HepG2 (cell line): ENCODE measurements around the gene NKX6-1. TPM values are rescaled to one million over a fixed set of nuclear protein-coding genes. Genes with fewer than 3 reads are reported as not detected.

Experiments
- ATAC-seq: fragments of 200-7000 bp; cut with Tn5 transposase; 3 replicates; pipeline ENCODE4 v1.9.1; 2020; ENCODE audit warnings: mild to moderate bottlenecking, moderate library complexity
- BruUV-seq: library from RNA; stranded (reverse); fragments of 400-500 nt; replicated peaks from 2 replicates; lab custom pipeline; 2021; lab: Mats Ljungman, UMichigan
- CTCF ChIA-PET: fragments of 300-600 bp; formaldehyde crosslinking; extraction: SDS; loops from one replicate; lab custom pipeline; 2021; ENCODE audit warnings: low total read pairs, inconsistent platforms, low intra/inter-chr PET ratio; lab: Yijun Ruan, JAX
- POLR2A ChIA-PET: fragments of 350-600 bp; sonication (Branson Sonifier 250); formaldehyde crosslinking; loops from one replicate; lab custom pipeline; 2020; ENCODE audit warnings: antibody characterized with exemption, inconsistent platforms; lab: Yijun Ruan, JAX
- DNase-seq: peaks from one replicate; pipeline ENCODE4 v3.0.0-alpha.2; 2015; ENCODE audit warnings: low spot score
- FAIRE-seq: peaks from 3 replicates; lab custom pipeline; 2011; peaks lifted over from hg19 to GRCh38; lab: Jason Lieb, UNC
- H2AFZ ChIP-seq: one replicate; pipeline ENCODE4 v1.6.1; 2011; ENCODE audit warnings: low read length, inconsistent platforms
- H3K27ac ChIP-seq: fragments of 300-600 bp; 3 replicates; pipeline ENCODE4 v1.8.0; 2011; ENCODE audit warnings: mixed run types, mild to moderate bottlenecking, mixed read lengths, low read length, inconsistent platforms; ENCODE audit not compliant: insufficient read depth; ENCODE audit errors: extremely low read length
- H3K27me3 ChIP-seq, 2 experiments: fragments of 200-600 bp in 1 of 2; 2 replicates in 1 of 2; 3 replicates in 1 of 2; pipeline versions ENCODE4 v1.6.0 to v1.8.0; 2011; ENCODE audit warnings: low read length in 2 of 2, mild to moderate bottlenecking in 2 of 2, moderate library complexity in 2 of 2, inconsistent platforms in 1 of 2; ENCODE audit not compliant: insufficient read depth in 2 of 2, control insufficient read depth in 1 of 2
- H3K36me3 ChIP-seq, 2 experiments: fragments of 200-600 bp in 1 of 2; replicated peaks in 1 of 2; 2 replicates in 1 of 2; 3 replicates in 1 of 2; pipeline versions ENCODE4 v1.5.1 to v1.8.0; 2011; ENCODE audit warnings: low read length in 2 of 2, inconsistent platforms in 1 of 2; ENCODE audit not compliant: insufficient read depth in 2 of 2, control insufficient read depth in 1 of 2
- H3K4me1 ChIP-seq: 2 replicates; pipeline ENCODE4 v1.5.1; 2012; ENCODE audit warnings: low read length, inconsistent platforms; ENCODE audit not compliant: insufficient read depth
- H3K4me2 ChIP-seq: 2 replicates; pipeline ENCODE4 v1.6.0; 2011; ENCODE audit warnings: low read depth, low read length, inconsistent platforms
- H3K4me3 ChIP-seq, 3 experiments: fragments of 200-600 bp in 1 of 3; sonication (generic), shearing (Covaris generic) in 1 of 3; replicated peaks in 1 of 3; 2 replicates each; pipeline ENCODE4 v1.5.1; 2011 to 2016; ENCODE audit warnings: low read length in 3 of 3, inconsistent platforms in 2 of 3, low read depth in 2 of 3, mild to moderate bottlenecking in 2 of 3, control low read depth in 1 of 3, mixed read lengths in 1 of 3; ENCODE audit not compliant: insufficient read depth in 1 of 3
- H3K79me2 ChIP-seq: one replicate; pipeline ENCODE4 v1.6.1; 2011; ENCODE audit warnings: low read length, inconsistent platforms; ENCODE audit not compliant: insufficient read depth
- H3K9ac ChIP-seq: 2 replicates; pipeline ENCODE4 v1.6.0; 2011; ENCODE audit warnings: mild to moderate bottlenecking, low read depth, low read length, inconsistent platforms; ENCODE audit not compliant: insufficient read depth
- H3K9me3 ChIP-seq: 2 replicates; pipeline ENCODE4 v1.5.1; 2012; ENCODE audit warnings: mild to moderate bottlenecking, low read length
- H4K20me1 ChIP-seq: 2 replicates; pipeline ENCODE4 v1.6.0; 2011; ENCODE audit warnings: inconsistent platforms, mild to moderate bottlenecking, low read length, moderate library complexity; ENCODE audit not compliant: insufficient read depth
- ARNTL ChIP-seq: sonication (generic); formaldehyde crosslinking; IDR thresholded peaks from 2 replicates; pipeline ENCODE4 v1.4.0; 2020; ENCODE audit warnings: mild to moderate bottlenecking, missing genetic modification reagents
- HNRNPL ChIP-seq: fragments of 200-400 bp; formaldehyde crosslinking; IDR thresholded peaks from 2 replicates; pipeline ENCODE4 v1.6.1; 2017; ENCODE audit warnings: mild to moderate bottlenecking, low read depth, low read length
- IKZF1 ChIP-seq: fragments of 450-650 bp; IDR thresholded peaks from 2 replicates; pipeline ENCODE4 v1.7.1; 2016
- IRX3 ChIP-seq: sonication (generic); formaldehyde crosslinking; IDR thresholded peaks from 2 replicates; pipeline ENCODE4 v1.8.1; 2023; ENCODE audit warnings: mild to moderate bottlenecking, low read depth, missing genetic modification reagents, borderline replicate concordance
- MBNL3 ChIP-seq: fragments of 250-450 bp; sonication (Bioruptor Pico); conservative IDR thresholded peaks from 2 replicates; pipeline ENCODE4 v1.8.0; 2022; ENCODE audit warnings: mild to moderate bottlenecking, inconsistent platforms
- RARA ChIP-seq: IDR thresholded peaks from 2 replicates; pipeline ENCODE4 v1.6.1; 2016; ENCODE audit warnings: missing genetic modification reagents, missing compliant biosample characterization
- RARG ChIP-seq: sonication (generic); formaldehyde crosslinking; IDR thresholded peaks from 2 replicates; pipeline ENCODE4 v1.4.0; 2020; ENCODE audit warnings: low read depth, mild to moderate bottlenecking, missing genetic modification reagents
- TFAP4 ChIP-seq: sonication (generic); IDR thresholded peaks from 2 replicates; pipeline ENCODE4 v1.6.1; 2016; ENCODE audit warnings: low read depth, borderline replicate concordance
- ZBTB7B ChIP-seq: sonication (generic); formaldehyde crosslinking; IDR thresholded peaks from 2 replicates; pipeline ENCODE4 v1.4.0; 2020; ENCODE audit warnings: missing genetic modification reagents
- ZNF17 ChIP-seq: sonication (generic); formaldehyde crosslinking; IDR thresholded peaks from 2 replicates; pipeline ENCODE4 v1.5.0; 2020; ENCODE audit warnings: mild to moderate bottlenecking, missing genetic modification reagents
- ZNF225 ChIP-seq: sonication (generic); formaldehyde crosslinking; IDR thresholded peaks from 2 replicates; pipeline ENCODE4 v1.4.0; 2020; ENCODE audit warnings: mild to moderate bottlenecking, missing genetic modification reagents
- ZNF333 ChIP-seq: sonication (generic); formaldehyde crosslinking; IDR thresholded peaks from 2 replicates; pipeline ENCODE4 v1.4.0; 2020; ENCODE audit warnings: mild to moderate bottlenecking, missing genetic modification reagents, borderline replicate concordance
- ZNF724P ChIP-seq: sonication (generic); formaldehyde crosslinking; IDR thresholded peaks from 2 replicates; pipeline ENCODE4 v1.8.0; 2022; ENCODE audit warnings: missing genetic modification reagents, borderline replicate concordance
- WGBS: methylation state at CpG from one replicate; pipeline ENCODE4 v1.1.6; 2017; ENCODE audit warnings: low lambda C conversion rate; 5-methylcytosine and 5-hydroxymethylcytosine counted together
- in situ Hi-C: cut with HindIII; loops from 2 replicates; pipeline ENCODE4 v1.10.0; 2017; ENCODE audit warnings: low pct_unique_long_range_greater_than_20kb; ENCODE audit not compliant: extremely low pct_ligation_motif_present
- intact Hi-C: fragments of 100-400 bp; cut with micrococcal nuclease; formaldehyde crosslinking; loops from one replicate; pipeline ENCODE4 v1.10.0; 2022; ENCODE audit not compliant: unreplicated experiment
- polyA plus RNA-seq, 8 experiments: library from polyadenylated mRNA; depleted of rRNA in 3 of 8; stranded (reverse) in 7 of 8; unstranded in 1 of 8; fragments of >200 nt; fragmentation: Illumina TruSeq in 4 of 8; extraction: Trizol in 4 of 8; gene quantifications; 2 replicates each; pipeline versions ENCODE4 v1.2.1 to v1.2.3, GENCODE V29; 2011 to 2016; ENCODE audit warnings: low read depth in 4 of 8, missing spikeins in 1 of 8, mixed read lengths in 1 of 8; ENCODE audit not compliant: insufficient read depth in 1 of 8
- total RNA-seq, 5 experiments: library from RNA; depleted of rRNA; stranded (reverse); fragments of >200 nt; fragmentation: Illumina TruSeq; extraction: Trizol; gene quantifications; 2 replicates each; pipeline ENCODE4 v1.2.3, GENCODE V29; 2016; ENCODE audit warnings: low read depth in 1 of 5
- TF ChIP-seq, protein P1 (sequence below): sonication (generic); formaldehyde crosslinking; IDR thresholded peaks from 2 replicates; pipeline ENCODE4 v1.5.0; 2020; ENCODE audit warnings: mild to moderate bottlenecking, missing genetic modification reagents, borderline replicate concordance
- TF ChIP-seq, protein P2 (sequence below): sonication (generic); formaldehyde crosslinking; IDR thresholded peaks from 2 replicates; pipeline ENCODE4 v1.5.1; 2020; ENCODE audit warnings: mild to moderate bottlenecking, missing genetic modification reagents, moderate library complexity

NKX6-1 gene
- total and polyA plus RNA-seq, 2 of the 13 experiments (the other 11 are each of a cell fraction or from before 2014, with no cell fraction given), result not detected

GRCh38 chr4:84484236-84484635 lies 14.9 kb downstream of the NKX6-1 start (continued):
- TF ChIP-seq ZNF724P (CRISPR knock-in tag) (no peak), ZNF17 (CRISPR knock-in tag) (no peak), ARNTL (CRISPR knock-in tag) (no peak), HNRNPL (no peak), RARA (no peak)

DNA sequence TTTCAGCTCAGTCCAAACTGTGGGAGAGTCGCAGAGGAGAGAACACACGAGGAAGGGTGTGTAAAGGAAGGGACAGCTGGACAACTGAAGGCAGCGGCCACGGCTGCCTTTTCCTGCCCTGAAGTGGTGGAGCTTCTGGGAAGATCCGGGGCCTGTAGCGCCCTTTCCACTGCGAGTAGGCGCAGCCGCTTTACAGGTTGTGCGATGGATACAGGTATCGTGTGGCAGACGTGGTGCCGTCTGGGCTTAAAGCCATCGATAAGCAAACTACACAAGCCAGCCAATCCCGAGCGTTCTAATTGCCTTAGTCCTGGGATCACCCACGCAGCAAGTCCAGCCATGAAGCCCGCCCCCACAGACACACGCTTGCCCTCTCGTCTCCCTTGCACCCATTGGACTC lies 15.4 kb downstream of the NKX6-1 start:
- Histone ChIP-seq H3K36me3 (no peaks in the 10 kb centered on the region), H4K20me1 (no peaks in the 10 kb centered on the region), H3K4me3 (no peak overlapping the region), H2AFZ (no peak overlapping the region), H3K27me3 (peaks cover 0 to 25% of the 10 kb centered on the region in 2 experiments; a peak in 3 of 5 replicates), H3K4me2 (no peak overlapping the region), H3K9ac (no peak overlapping the region), H3K9me3 (no peaks in the 10 kb centered on the region), H3K79me2 (no peaks in the 10 kb centered on the region), H3K4me1 (no peaks in the 10 kb centered on the region), H3K27ac (no peak overlapping the region)
- no peak for FAIRE-seq
- no TSS peak for BruUV-seq
- in situ Hi-C loops (no loop called here), intact Hi-C loops (no loop called here)
- WGBS, result 46% methylated on average over 19 of the region's 20 CpGs
- no peak for DNase-seq
- POLR2A ChIA-PET, result no interaction called here
- ATAC-seq, result no peak
- CTCF ChIA-PET, result no interaction called here
- TF ChIP-seq MBNL3 (CRISPR knock-in tag) (no peak), IRX3 (CRISPR knock-in tag) (no peak), RARG (CRISPR knock-in tag) (no peak), ZNF225 (CRISPR knock-in tag) (no peak), ZNF333 (no peak), ZBTB7B (no peak), IKZF1 (no peak), TFAP4 (no peak)
- TF ChIP-seq, protein P1, sequence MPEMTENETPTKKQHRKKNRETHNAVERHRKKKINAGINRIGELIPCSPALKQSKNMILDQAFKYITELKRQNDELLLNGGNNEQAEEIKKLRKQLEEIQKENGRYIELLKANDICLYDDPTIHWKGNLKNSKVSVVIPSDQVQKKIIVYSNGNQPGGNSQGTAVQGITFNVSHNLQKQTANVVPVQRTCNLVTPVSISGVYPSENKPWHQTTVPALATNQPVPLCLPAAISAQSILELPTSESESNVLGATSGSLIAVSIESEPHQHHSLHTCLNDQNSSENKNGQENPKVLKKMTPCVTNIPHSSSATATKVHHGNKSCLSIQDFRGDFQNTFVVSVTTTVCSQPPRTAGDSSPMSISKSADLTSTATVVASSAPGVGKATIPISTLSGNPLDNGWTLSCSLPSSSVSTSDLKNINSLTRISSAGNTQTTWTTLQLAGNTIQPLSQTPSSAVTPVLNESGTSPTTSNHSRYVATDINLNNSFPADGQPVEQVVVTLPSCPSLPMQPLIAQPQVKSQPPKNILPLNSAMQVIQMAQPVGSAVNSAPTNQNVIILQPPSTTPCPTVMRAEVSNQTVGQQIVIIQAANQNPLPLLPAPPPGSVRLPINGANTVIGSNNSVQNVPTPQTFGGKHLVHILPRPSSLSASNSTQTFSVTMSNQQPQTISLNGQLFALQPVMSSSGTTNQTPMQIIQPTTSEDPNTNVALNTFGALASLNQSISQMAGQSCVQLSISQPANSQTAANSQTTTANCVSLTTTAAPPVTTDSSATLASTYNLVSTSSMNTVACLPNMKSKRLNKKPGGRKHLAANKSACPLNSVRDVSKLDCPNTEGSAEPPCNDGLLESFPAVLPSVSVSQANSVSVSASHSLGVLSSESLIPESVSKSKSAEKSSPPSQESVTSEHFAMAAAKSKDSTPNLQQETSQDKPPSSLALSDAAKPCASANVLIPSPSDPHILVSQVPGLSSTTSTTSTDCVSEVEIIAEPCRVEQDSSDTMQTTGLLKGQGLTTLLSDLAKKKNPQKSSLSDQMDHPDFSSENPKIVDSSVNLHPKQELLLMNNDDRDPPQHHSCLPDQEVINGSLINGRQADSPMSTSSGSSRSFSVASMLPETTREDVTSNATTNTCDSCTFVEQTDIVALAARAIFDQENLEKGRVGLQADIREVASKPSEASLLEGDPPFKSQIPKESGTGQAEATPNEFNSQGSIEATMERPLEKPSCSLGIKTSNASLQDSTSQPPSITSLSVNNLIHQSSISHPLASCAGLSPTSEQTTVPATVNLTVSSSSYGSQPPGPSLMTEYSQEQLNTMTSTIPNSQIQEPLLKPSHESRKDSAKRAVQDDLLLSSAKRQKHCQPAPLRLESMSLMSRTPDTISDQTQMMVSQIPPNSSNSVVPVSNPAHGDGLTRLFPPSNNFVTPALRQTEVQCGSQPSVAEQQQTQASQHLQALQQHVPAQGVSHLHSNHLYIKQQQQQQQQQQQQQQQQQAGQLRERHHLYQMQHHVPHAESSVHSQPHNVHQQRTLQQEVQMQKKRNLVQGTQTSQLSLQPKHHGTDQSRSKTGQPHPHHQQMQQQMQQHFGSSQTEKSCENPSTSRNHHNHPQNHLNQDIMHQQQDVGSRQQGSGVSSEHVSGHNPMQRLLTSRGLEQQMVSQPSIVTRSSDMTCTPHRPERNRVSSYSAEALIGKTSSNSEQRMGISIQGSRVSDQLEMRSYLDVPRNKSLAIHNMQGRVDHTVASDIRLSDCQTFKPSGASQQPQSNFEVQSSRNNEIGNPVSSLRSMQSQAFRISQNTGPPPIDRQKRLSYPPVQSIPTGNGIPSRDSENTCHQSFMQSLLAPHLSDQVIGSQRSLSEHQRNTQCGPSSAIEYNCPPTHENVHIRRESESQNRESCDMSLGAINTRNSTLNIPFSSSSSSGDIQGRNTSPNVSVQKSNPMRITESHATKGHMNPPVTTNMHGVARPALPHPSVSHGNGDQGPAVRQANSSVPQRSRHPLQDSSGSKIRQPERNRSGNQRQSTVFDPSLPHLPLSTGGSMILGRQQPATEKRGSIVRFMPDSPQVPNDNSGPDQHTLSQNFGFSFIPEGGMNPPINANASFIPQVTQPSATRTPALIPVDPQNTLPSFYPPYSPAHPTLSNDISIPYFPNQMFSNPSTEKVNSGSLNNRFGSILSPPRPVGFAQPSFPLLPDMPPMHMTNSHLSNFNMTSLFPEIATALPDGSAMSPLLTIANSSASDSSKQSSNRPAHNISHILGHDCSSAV, result no peak
- TF ChIP-seq, protein P2, sequence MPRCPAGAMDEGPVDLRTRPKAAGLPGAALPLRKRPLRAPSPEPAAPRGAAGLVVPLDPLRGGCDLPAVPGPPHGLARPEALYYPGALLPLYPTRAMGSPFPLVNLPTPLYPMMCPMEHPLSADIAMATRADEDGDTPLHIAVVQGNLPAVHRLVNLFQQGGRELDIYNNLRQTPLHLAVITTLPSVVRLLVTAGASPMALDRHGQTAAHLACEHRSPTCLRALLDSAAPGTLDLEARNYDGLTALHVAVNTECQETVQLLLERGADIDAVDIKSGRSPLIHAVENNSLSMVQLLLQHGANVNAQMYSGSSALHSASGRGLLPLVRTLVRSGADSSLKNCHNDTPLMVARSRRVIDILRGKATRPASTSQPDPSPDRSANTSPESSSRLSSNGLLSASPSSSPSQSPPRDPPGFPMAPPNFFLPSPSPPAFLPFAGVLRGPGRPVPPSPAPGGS, result no peak
